SK-N-SH (cell line): ENCODE results near the gene MDM1. TPM values are rescaled to one million over a fixed set of nuclear protein-coding genes. Genes with fewer than 3 reads are reported as not detected.

Experiments
- CTCF ChIA-PET: fragments of 300-600, 350-600 bp; formaldehyde crosslinking; extraction: SDS; loops from one replicate; lab custom pipeline; 2021; lab: Yijun Ruan, JAX
- POLR2A ChIA-PET: fragments of 350-600 bp; sonication (Branson Sonifier 250); formaldehyde crosslinking; extraction: SDS; loops from one replicate; lab custom pipeline; 2020; ENCODE audit warnings: antibody characterized with exemption, inconsistent platforms; lab: Yijun Ruan, JAX
- DNase-seq: peaks from one replicate; pipeline ENCODE4 v3.0.0; 2012
- H2AFZ ChIP-seq: fragments of 200-600 bp; sonication (generic); 2 replicates; pipeline ENCODE4 v1.8.1; 2016; ENCODE audit warnings: antibody characterized with exemption, mild to moderate bottlenecking, low read depth
- H3F3A ChIP-seq: fragments of 200-600 bp; sonication (generic); replicated peaks from 2 replicates; pipeline ENCODE3; 2016; ENCODE audit warnings: antibody characterized with exemption, mild to moderate bottlenecking; ENCODE audit not compliant: insufficient read depth
- H3K27ac ChIP-seq, 2 experiments: fragments of 200-500 bp in 1 of 2; fragments of 200-600 bp in 1 of 2; sonication (Bioruptor generic) in 1 of 2; sonication (generic), shearing (Covaris generic) in 1 of 2; 2 replicates each; pipeline versions ENCODE4 v1.5.1 to v1.6.1; 2014 to 2016; ENCODE audit warnings: low read depth in 2 of 2, inconsistent platforms in 1 of 2, low read length in 1 of 2, mild to moderate bottlenecking in 1 of 2, mixed read lengths in 1 of 2
- H3K27me3 ChIP-seq: fragments of 200-600 bp; sonication (generic), shearing (Covaris generic); 2 replicates; pipeline ENCODE4 v1.6.1; 2016; ENCODE audit warnings: mixed run types; ENCODE audit not compliant: insufficient read depth
- H3K36me3 ChIP-seq, 2 experiments: fragments of 200-500 bp in 1 of 2; fragments of 200-600 bp in 1 of 2; sonication (Bioruptor generic) in 1 of 2; sonication (generic) in 1 of 2; replicated peaks in 1 of 2; 2 replicates each; pipeline versions ENCODE3 to v1.5.1; 2014 to 2016; ENCODE audit warnings: low read length in 1 of 2, mild to moderate bottlenecking in 1 of 2; ENCODE audit not compliant: insufficient read depth in 2 of 2, control insufficient read depth in 1 of 2
- H3K4me1 ChIP-seq, 2 experiments: fragments of 200-500 bp in 1 of 2; fragments of 200-600 bp in 1 of 2; sonication (Bioruptor generic) in 1 of 2; sonication (generic), shearing (Covaris generic) in 1 of 2; 2 replicates each; pipeline versions ENCODE4 v1.5.1 to v1.6.1; 2014 to 2016; ENCODE audit warnings: low read depth in 1 of 2, low read length in 1 of 2, mixed run types in 1 of 2; ENCODE audit not compliant: insufficient read depth in 2 of 2, control insufficient read depth in 1 of 2
- H3K4me2 ChIP-seq: fragments of 200-600 bp; sonication (generic), shearing (Covaris generic); 2 replicates; pipeline ENCODE4 v1.6.1; 2017; ENCODE audit warnings: mixed run types
- H3K4me3 ChIP-seq, 2 experiments: fragments of 200-500 bp in 1 of 2; fragments of 200-600 bp in 1 of 2; sonication (Bioruptor generic) in 1 of 2; sonication (generic), shearing (Covaris generic) in 1 of 2; 2 replicates each; pipeline versions ENCODE4 v1.5.1 to v1.8.1; 2014 to 2016; ENCODE audit warnings: low read depth in 2 of 2, inconsistent platforms in 1 of 2, low read length in 1 of 2, mild to moderate bottlenecking in 1 of 2, mixed read lengths in 1 of 2, moderate library complexity in 1 of 2
- H3K79me2 ChIP-seq: fragments of 200-600 bp; sonication (generic); 2 replicates; pipeline ENCODE4 v1.8.1; 2017; ENCODE audit warnings: mild to moderate bottlenecking; ENCODE audit not compliant: insufficient read depth
- H3K9ac ChIP-seq: fragments of 200-600 bp; sonication (generic); 2 replicates; pipeline ENCODE4 v1.6.1; 2017; ENCODE audit warnings: mixed run types
- H3K9me2 ChIP-seq: fragments of 200-600 bp; sonication (generic); 2 replicates; pipeline ENCODE4 v1.6.1; 2017; ENCODE audit warnings: mixed run types
- H3K9me3 ChIP-seq: fragments of 200-600 bp; sonication (generic); 2 replicates; pipeline ENCODE4 v1.6.1; 2017; ENCODE audit warnings: mixed run types, mild to moderate bottlenecking, moderate library complexity
- H4K20me1 ChIP-seq: fragments of 200-600 bp; sonication (generic); 2 replicates; pipeline ENCODE4 v1.6.1; 2017; ENCODE audit warnings: mild to moderate bottlenecking, mixed run types; ENCODE audit not compliant: insufficient read depth
- EP300 ChIP-seq, 2 experiments: IDR thresholded peaks; 2 replicates each; pipeline versions ENCODE4 v1.4.0 to v1.6.1; 2012; ENCODE audit warnings: borderline replicate concordance in 1 of 2, low read depth in 1 of 2, low read length in 1 of 2
- FOSL2 ChIP-seq: IDR thresholded peaks from 2 replicates; pipeline ENCODE4 v1.4.0; 2012; ENCODE audit warnings: low read depth, mild to moderate bottlenecking, moderate library complexity, borderline replicate concordance
- JUND ChIP-seq: IDR thresholded peaks from 2 replicates; pipeline ENCODE4 v1.4.0; 2012
- MEF2A ChIP-seq: IDR thresholded peaks from 2 replicates; pipeline ENCODE4 v1.4.0; 2012; ENCODE audit warnings: low read depth, borderline replicate concordance
- NFIC ChIP-seq: IDR thresholded peaks from 2 replicates; pipeline ENCODE4 v1.4.0; 2012; ENCODE audit warnings: borderline replicate concordance
- RCOR1 ChIP-seq: fragments of 150-350 bp; IDR thresholded peaks from 2 replicates; pipeline ENCODE4 v1.6.1; 2017; ENCODE audit warnings: antibody characterized with exemption, low read length
- RFX5 ChIP-seq: IDR thresholded peaks from 2 replicates; pipeline ENCODE4 v1.6.1; 2012; ENCODE audit warnings: mild to moderate bottlenecking, improper control_type of control experiment, low read length
- SIN3A ChIP-seq: IDR thresholded peaks from 2 replicates; pipeline ENCODE4 v1.6.1; 2012; ENCODE audit warnings: low read depth, mild to moderate bottlenecking, low read length, moderate library complexity, borderline replicate concordance
- WGBS: methylation state at CpG from one replicate; pipeline ENCODE4 v1.1.6; 2017; ENCODE audit warnings: low lambda C conversion rate; 5-methylcytosine and 5-hydroxymethylcytosine counted together
- polyA plus RNA-seq, 3 experiments: library from polyadenylated mRNA; depleted of rRNA; stranded (reverse); fragments of >200 nt; gene quantifications; 2 replicates each; pipeline ENCODE4 v1.2.3, GENCODE V29; 2012
- TF ChIP-seq, protein P1 (sequence below): fragments of 150-350 bp; IDR thresholded peaks from 2 replicates; pipeline ENCODE4 v1.6.1; 2017; ENCODE audit warnings: antibody characterized with exemption, low read length, low read depth, borderline replicate concordance
- TF ChIP-seq, protein P2 (sequence below): IDR thresholded peaks from 2 replicates; pipeline ENCODE4; 2012
- TF ChIP-seq, protein P3 (sequence below): fragments of 150-350 bp; IDR thresholded peaks from 2 replicates; pipeline ENCODE4 v1.6.1; 2016; ENCODE audit warnings: mild to moderate bottlenecking, low read depth, low read length
- TF ChIP-seq, protein P4 (sequence below): IDR thresholded peaks from 2 replicates; pipeline ENCODE4 v1.6.1; 2012; ENCODE audit warnings: mild to moderate bottlenecking, low read depth, low read length, moderate library complexity

Gene MDM1
- polyA plus RNA-seq, 1 of the 3 experiments (the other 2 are of a cell fraction): 7.4 TPM

DNA sequence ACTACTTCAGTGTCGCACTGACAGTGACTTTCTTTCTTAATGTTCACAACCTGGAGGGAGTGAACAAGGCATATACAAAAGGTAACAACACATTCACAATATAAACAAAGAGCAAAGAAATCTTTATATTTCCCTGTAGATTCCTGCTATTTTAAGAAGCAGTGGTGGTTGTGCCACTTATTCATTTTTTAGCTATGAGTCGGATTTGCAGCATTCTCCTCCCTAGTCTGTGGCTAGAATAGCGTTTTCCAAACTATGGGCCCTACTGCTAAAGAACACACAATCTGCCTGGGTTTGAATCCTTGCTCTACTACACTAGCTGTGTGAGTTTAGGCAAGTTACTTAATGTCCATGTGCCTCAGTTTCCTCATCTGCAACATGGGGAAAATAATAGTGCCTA is 18.6 kb upstream of the MDM1 start:
- H3K9ac ChIP-seq: no peak overlapping the region

DNA sequence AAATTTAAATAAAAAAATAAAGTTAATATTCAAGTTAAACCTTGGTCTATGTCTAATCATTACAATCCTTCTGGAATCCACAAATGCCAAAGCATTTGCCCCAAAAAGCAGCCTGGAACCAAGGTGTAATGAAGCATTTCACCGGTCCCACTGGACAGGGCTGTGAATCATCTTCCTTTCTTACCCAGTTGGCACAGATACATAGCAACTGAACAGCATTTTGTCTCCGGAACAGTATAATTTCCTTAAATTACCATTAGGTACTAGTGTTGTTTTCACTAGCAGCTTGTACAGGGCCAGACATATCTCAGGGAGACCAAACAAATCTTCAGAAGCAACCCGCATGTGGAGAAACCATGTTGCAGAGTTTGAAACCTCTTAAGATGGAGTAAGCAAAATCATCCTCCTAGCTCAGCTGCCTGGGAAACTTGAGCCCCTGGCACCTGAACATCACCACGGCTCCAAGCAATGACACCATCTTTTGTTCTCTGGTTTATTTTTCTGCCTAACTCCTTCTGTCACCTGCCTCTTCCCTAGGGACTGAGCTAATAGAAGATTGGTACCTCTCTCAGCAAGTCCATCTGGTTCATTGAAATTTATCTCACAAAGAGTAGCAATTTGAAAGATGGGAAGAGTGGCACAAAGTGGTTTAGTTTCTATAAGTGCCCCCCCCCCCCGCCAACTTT is 17.9 kb upstream of the MDM1 start:
- CTCF ChIA-PET: interaction anchor here (1.0 to 1.7 kb wide), 4 partner anchors 9 to 127 kb away, joined by 3 to 6 read pairs (median 3); no protein-coding TSS in a partner anchor
- no peaks in the 10 kb centered on the region for H3K79me2 ChIP-seq
- H3K9me3 ChIP-seq: no peaks in the 10 kb centered on the region
- H2AFZ ChIP-seq: peak overlapping the region; percentile 19; the same call in 1 of the 2 replicates
- no peak overlapping the region for H3K4me3 ChIP-seq
- no peak overlapping the region for H3K9ac ChIP-seq
- DNase-seq: no peak
- H3F3A ChIP-seq: peaks cover 18% of the 10 kb centered on the region
- POLR2A ChIA-PET: no interaction called here
- peak overlapping the region; percentile 42; the same call in 1 of the 2 replicates for H3K4me2 ChIP-seq
- H3K4me1 ChIP-seq: peaks cover 0 to 21% of the 10 kb centered on the region in 2 experiments; a peak in 2 of 4 replicates
- H3K27me3 ChIP-seq: no peaks in the 10 kb centered on the region
- 71% methylated on average over 5 of the region's 5 CpGs for WGBS
- no peaks in the 10 kb centered on the region for H4K20me1 ChIP-seq
- peak overlapping the region in 1 of 2 experiments; percentile 33; a peak in 2 of 4 replicates for H3K27ac ChIP-seq
- H3K9me2 ChIP-seq: no peaks in the 10 kb centered on the region
- H3K36me3 ChIP-seq: no peaks in the 10 kb centered on the region
- TF ChIP-seq SIN3A: no peak
- TF ChIP-seq EP300 (IDR thresholded peaks at IDR 0.05; ENCODE audit: borderline replicate concordance in 1 of 2, low read depth in 1 of 2, low read length in 1 of 2): no peak
- TF ChIP-seq, protein P1, sequence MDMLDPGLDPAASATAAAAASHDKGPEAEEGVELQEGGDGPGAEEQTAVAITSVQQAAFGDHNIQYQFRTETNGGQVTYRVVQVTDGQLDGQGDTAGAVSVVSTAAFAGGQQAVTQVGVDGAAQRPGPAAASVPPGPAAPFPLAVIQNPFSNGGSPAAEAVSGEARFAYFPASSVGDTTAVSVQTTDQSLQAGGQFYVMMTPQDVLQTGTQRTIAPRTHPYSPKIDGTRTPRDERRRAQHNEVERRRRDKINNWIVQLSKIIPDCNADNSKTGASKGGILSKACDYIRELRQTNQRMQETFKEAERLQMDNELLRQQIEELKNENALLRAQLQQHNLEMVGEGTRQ: no peak
- TF ChIP-seq, protein P2, sequence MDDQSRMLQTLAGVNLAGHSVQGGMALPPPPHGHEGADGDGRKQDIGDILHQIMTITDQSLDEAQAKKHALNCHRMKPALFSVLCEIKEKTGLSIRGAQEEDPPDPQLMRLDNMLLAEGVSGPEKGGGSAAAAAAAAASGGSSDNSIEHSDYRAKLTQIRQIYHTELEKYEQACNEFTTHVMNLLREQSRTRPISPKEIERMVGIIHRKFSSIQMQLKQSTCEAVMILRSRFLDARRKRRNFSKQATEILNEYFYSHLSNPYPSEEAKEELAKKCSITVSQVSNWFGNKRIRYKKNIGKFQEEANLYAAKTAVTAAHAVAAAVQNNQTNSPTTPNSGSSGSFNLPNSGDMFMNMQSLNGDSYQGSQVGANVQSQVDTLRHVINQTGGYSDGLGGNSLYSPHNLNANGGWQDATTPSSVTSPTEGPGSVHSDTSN: no peak
- no peak for TF ChIP-seq RFX5
- TF ChIP-seq FOSL2: no peak
- TF ChIP-seq, protein P3, sequence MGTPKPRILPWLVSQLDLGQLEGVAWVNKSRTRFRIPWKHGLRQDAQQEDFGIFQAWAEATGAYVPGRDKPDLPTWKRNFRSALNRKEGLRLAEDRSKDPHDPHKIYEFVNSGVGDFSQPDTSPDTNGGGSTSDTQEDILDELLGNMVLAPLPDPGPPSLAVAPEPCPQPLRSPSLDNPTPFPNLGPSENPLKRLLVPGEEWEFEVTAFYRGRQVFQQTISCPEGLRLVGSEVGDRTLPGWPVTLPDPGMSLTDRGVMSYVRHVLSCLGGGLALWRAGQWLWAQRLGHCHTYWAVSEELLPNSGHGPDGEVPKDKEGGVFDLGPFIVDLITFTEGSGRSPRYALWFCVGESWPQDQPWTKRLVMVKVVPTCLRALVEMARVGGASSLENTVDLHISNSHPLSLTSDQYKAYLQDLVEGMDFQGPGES: no peak
- no peak; the same call in 1 of the 2 replicates for TF ChIP-seq NFIC
- no peak for TF ChIP-seq RCOR1

More for the DNA sequence above, 18.6 kb upstream of the MDM1 start:
- peak overlapping the region in 1 of 2 experiments; percentile 33; a peak in 3 of 4 replicates for H3K27ac ChIP-seq
- TF ChIP-seq MEF2A (peak; percentile 70; the same call in 1 of the 2 replicates), NFIC (peak; percentile 40), FOSL2 (peak; percentile 45; the same call in 1 of the 2 replicates), JUND (peak; percentile 59)
- TF ChIP-seq, protein P1: no peak
- TF ChIP-seq, protein P4, sequence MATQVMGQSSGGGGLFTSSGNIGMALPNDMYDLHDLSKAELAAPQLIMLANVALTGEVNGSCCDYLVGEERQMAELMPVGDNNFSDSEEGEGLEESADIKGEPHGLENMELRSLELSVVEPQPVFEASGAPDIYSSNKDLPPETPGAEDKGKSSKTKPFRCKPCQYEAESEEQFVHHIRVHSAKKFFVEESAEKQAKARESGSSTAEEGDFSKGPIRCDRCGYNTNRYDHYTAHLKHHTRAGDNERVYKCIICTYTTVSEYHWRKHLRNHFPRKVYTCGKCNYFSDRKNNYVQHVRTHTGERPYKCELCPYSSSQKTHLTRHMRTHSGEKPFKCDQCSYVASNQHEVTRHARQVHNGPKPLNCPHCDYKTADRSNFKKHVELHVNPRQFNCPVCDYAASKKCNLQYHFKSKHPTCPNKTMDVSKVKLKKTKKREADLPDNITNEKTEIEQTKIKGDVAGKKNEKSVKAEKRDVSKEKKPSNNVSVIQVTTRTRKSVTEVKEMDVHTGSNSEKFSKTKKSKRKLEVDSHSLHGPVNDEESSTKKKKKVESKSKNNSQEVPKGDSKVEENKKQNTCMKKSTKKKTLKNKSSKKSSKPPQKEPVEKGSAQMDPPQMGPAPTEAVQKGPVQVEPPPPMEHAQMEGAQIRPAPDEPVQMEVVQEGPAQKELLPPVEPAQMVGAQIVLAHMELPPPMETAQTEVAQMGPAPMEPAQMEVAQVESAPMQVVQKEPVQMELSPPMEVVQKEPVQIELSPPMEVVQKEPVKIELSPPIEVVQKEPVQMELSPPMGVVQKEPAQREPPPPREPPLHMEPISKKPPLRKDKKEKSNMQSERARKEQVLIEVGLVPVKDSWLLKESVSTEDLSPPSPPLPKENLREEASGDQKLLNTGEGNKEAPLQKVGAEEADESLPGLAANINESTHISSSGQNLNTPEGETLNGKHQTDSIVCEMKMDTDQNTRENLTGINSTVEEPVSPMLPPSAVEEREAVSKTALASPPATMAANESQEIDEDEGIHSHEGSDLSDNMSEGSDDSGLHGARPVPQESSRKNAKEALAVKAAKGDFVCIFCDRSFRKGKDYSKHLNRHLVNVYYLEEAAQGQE: no peak
- TF ChIP-seq, all 33 proteins: peak for 4
- H3K36me3 ChIP-seq: no peaks in the 10 kb centered on the region
- no peaks in the 10 kb centered on the region for H3K27me3 ChIP-seq
- H3K4me1 ChIP-seq: peaks cover 0 to 21% of the 10 kb centered on the region in 2 experiments; a peak in 2 of 4 replicates
- H3K4me3 ChIP-seq: no peak overlapping the region
- POLR2A ChIA-PET: no interaction called here
- peak overlapping the region; percentile 19 for H2AFZ ChIP-seq
- WGBS: 58% methylated on average over 3 of the region's 3 CpGs
- no peaks in the 10 kb centered on the region for H3K79me2 ChIP-seq
- CTCF ChIA-PET: interaction anchor here (1.0 to 1.7 kb wide), 3 partner anchors 8 to 128 kb away, joined by 3 to 6 read pairs (median 3); no protein-coding TSS in a partner anchor
- DNase-seq: no peak
- H3K9me3 ChIP-seq: no peaks in the 10 kb centered on the region
- no peaks in the 10 kb centered on the region for H3K9me2 ChIP-seq
- H4K20me1 ChIP-seq: no peaks in the 10 kb centered on the region
- H3K4me2 ChIP-seq: peak overlapping the region; percentile 42; the same call in 1 of the 2 replicates
- H3F3A ChIP-seq: peaks cover 18% of the 10 kb centered on the region
